ENCODE data around the gene GNLY.

DNA sequence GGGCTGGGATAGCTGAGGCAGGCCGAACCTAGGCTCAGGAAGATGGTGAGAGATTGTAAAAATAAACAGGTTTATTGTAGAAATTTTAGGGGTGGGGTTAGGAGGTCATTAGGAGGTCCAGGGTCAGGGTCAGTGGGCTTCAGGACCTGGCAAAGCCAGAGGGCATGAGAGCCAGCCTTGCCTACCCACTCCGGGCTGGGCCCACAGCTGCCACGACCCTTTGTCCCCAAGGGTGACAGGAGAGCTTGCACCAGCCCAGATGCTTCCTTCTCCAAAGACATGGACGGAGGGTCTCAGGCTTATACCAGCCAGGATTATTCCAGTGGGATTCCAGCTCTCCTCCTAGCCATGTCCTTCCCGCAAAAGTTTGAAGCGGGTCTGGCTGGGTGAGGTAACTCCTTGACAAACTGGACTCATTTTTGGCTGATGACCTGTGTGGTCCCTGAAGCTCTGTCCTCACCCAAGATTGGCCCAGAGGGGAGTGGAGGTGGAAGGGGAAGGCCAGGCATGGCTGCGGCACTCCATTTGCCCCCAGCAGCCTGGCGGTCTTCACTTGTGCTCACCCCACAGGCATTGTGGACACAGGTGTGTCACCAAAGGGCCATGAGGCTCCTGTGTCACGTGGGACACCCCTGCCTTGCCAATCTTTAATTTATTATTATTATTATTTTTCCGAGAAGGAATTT lies 35.8 kb downstream of the GNLY start:
- TF ChIP-seq, protein P1, sequence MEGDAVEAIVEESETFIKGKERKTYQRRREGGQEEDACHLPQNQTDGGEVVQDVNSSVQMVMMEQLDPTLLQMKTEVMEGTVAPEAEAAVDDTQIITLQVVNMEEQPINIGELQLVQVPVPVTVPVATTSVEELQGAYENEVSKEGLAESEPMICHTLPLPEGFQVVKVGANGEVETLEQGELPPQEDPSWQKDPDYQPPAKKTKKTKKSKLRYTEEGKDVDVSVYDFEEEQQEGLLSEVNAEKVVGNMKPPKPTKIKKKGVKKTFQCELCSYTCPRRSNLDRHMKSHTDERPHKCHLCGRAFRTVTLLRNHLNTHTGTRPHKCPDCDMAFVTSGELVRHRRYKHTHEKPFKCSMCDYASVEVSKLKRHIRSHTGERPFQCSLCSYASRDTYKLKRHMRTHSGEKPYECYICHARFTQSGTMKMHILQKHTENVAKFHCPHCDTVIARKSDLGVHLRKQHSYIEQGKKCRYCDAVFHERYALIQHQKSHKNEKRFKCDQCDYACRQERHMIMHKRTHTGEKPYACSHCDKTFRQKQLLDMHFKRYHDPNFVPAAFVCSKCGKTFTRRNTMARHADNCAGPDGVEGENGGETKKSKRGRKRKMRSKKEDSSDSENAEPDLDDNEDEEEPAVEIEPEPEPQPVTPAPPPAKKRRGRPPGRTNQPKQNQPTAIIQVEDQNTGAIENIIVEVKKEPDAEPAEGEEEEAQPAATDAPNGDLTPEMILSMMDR (IDR thresholded peaks at IDR 0.05; ENCODE audit: extremely low read depth in 1 of 2, insufficient read depth in 1 of 2, low read depth in 1 of 2, low read length in 2 of 2) = no peak
- TF ChIP-seq EZH2 (IDR thresholded peaks at IDR 0.05; ENCODE audit: borderline replicate concordance, low read depth, low read length, severe bottlenecking) = no peak
- no peak for TF ChIP-seq POLR2A (IDR thresholded peaks at IDR 0.05; ENCODE audit: low read depth, low read length)
- no peak for TF ChIP-seq JUN (IDR thresholded peaks at IDR 0.05; ENCODE audit: borderline replicate concordance, insufficient read depth, insufficient read length, low read depth)
- TF ChIP-seq, protein P2, sequence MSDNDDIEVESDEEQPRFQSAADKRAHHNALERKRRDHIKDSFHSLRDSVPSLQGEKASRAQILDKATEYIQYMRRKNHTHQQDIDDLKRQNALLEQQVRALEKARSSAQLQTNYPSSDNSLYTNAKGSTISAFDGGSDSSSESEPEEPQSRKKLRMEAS (IDR thresholded peaks at IDR 0.05; ENCODE audit: insufficient read depth, insufficient read length) = no peak
- TF ChIP-seq POLR2AphosphoS5 (IDR thresholded peaks at IDR 0.05; ENCODE audit: insufficient read depth, low read depth, low read length) = no peak

Data from endothelial cell of umbilical vein (primary cell).